ENCODE results near the gene EEF2.

The EEF2 gene

GRCh38 chr19:4016903-4017638 is 31.8 kb upstream of the EEF2 start:
- H3K36me3 ChIP-seq = peaks cover 54 to 99% (median 91%) of the 10 kb centered on the region in 11 experiments
- H4K20me1 ChIP-seq = peaks cover 95 to 100% (median 100%) of the 10 kb centered on the region in 11 experiments

DNA sequence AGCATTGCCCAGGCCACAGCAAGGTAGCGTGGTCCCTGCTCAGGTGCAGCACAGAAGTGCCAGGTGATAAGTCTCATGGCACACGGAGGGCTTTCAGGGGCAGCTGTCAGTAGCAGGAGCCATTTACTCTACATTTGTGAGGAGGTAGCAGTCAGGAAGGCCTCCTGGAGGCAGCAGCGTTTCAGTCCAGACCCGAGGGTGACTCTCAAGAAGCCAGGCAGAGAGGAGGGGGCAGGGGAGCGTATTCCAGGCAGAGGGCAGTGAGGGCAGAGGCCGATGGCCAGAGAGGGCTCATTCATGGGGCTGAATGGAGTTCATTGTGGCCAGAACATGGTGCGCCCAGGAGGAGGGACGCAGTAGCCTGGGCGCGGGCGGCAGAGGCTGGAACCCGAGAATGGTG is 31.2 kb upstream of the EEF2 start:
- H3K36me3 ChIP-seq = peaks cover 48 to 94% (median 86%) of the 10 kb centered on the region in 11 experiments
- H3K4me3 ChIP-seq = no peak overlapping the region
- H3K9ac ChIP-seq = peak overlapping the region in 2 of 11 experiments; percentile 3 to 40; a peak in 1 of 22 replicates
- H3K27ac ChIP-seq = no peak overlapping the region
- peaks cover 0 to 5% (median 2%) of the 10 kb centered on the region in 11 experiments; a peak in 6 of 22 replicates for H3K9me3 ChIP-seq (replicated peaks in 1 of 11)
- H3K4me1 ChIP-seq = peaks cover 5 to 37% (median 26%) of the 10 kb centered on the region in 10 experiments; a peak in 17 of 20 replicates
- TF ChIP-seq Cebpa-rat (IDR thresholded peaks at IDR 0.05) = no peak
- H3K27me3 ChIP-seq = no peaks in the 10 kb centered on the region
- H4K20me1 ChIP-seq = peaks cover 92 to 100% (median 98%) of the 10 kb centered on the region in 11 experiments
- H3K4me2 ChIP-seq = no peak overlapping the region

More at GRCh38 chr19:4016903-4017638, 31.8 kb upstream of the EEF2 start:
- H3K4me3 ChIP-seq = no peak overlapping the region
- H3K9me3 ChIP-seq (replicated peaks in 1 of 11) = peaks cover 4 to 11% (median 8%) of the 10 kb centered on the region in 11 experiments; a peak in 13 of 22 replicates
- H3K9ac ChIP-seq = 0 out of 22 replicates have a peak overlapping the region, but pooled peaks of 1 of the 11 experiments have one; percentile 3
- no peak overlapping the region for H3K4me2 ChIP-seq
- peaks cover 5 to 37% (median 26%) of the 10 kb centered on the region in 10 experiments; a peak in 17 of 20 replicates for H3K4me1 ChIP-seq
- no peak for TF ChIP-seq Cebpa-rat (IDR thresholded peaks at IDR 0.05)
- no peak overlapping the region for H3K27ac ChIP-seq
- no peaks in the 10 kb centered on the region for H3K27me3 ChIP-seq

DNA sequence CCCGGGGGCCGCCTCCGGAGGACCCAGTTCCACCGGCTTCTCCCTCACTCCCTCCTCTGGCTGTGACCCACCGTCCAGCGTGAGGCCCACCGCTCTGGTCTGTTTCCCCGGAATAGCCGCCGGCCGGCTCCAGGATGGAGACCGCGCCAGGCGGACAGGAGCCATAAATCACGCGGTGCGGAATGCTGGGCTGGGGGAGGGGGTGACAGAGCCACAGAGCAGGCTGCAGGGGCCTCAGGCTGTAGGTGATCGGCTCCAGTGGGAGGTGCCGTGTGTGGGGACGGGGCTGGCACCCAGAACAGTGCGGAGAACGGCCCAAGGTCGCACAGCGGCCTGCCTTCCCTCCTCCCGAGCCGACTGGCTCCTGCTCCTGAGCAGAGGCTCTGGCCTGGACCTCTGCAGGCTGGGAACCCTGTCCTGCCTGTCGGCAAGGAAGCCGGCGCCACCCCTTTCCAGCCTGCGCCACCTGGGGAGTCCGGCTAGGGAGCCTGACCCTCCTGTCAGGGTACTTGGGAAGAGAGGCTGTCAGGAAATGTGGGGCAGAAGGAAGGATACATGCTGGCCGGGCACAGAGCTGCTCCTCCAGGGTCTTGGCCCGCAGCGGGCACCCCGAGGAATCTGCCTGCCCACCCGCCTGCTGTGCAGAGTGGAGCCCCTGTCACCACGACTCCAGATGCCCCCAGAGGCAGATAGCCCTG is 30.6 kb upstream of the EEF2 start:
- Histone ChIP-seq H3K4me3 (no peak overlapping the region), H3K4me1 (peaks cover 10 to 42% (median 26%) of the 10 kb centered on the region in 10 experiments; a peak in 17 of 20 replicates), H3K27me3 (no peaks in the 10 kb centered on the region), H3K36me3 (peaks cover 47 to 94% (median 85%) of the 10 kb centered on the region in 11 experiments), H3K27ac (0 out of 22 replicates have a peak overlapping the region, but pooled peaks of 1 of the 11 experiments have one; percentile 31), H4K20me1 (peaks cover 91 to 100% (median 98%) of the 10 kb centered on the region in 11 experiments), H3K9ac (peak overlapping the region in 6 of 11 experiments; percentile 28 to 59 (median 38); a peak in 9 of 22 replicates), H3K9me3 (replicated peaks in 1 of 11) (no peaks in the 10 kb centered on the region), H3K4me2 (peak overlapping the region in 3 of 11 experiments; percentile 49 to 61 (median 50); a peak in 3 of 22 replicates)
- no peak for TF ChIP-seq Cebpa-rat (IDR thresholded peaks at IDR 0.05)

DNA sequence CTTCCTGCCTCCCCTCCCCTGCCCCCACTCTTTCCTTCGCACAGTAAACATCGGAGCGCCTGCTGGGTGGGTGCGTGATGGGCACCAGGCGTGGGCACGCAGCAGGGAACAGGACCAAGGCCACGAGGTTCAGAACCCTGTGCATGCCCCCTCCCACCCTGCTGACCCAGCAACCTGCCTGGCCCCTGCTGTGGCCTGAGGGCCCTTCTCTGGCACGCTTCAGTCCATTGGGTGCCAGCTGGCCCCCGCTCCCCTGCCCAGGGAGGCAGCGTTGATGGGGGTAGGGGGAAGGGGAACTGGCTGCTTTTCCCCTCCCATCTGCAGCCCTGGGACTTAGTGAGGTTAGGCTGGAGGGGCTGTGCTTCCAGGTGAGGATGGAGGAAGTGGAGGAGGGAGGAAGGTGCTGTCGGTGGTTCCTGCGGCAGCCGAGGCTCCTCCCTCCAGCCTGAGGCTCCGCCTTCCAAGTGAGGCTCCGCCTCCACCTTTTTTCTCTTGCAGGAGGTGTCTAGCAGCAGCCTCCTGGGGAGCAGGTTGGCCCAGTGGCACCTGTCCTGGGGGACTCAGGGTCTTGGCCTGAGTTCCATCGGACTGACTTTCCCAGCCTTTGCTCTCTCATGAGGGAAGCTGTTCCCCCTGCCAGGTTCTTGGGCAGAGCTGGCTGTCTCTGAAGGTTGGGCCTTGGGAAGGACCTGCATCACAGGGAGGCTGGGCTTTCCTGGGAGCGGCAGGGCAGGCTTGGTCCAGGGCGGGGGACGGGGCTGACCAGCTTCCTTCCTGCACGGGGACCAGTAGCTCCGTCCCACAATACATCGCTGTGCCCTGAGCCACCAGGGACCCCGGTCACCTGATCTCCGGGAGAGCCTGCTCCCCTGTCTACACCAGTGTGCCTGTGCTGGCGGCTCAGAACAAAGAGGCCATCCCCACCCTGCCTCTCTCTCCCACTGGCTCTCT is 29.6 kb upstream of the EEF2 start:
- Histone ChIP-seq H3K9me3 (replicated peaks in 1 of 11) (no peaks in the 10 kb centered on the region), H3K4me1 (peaks cover 18 to 52% (median 32%) of the 10 kb centered on the region in 10 experiments), H3K4me2 (peak overlapping the region in 9 of 11 experiments; percentile 0 to 61 (median 28); a peak in 11 of 22 replicates), H3K9ac (peak overlapping the region in 9 of 11 experiments; percentile 25 to 59 (median 39); a peak in 13 of 22 replicates), H4K20me1 (peaks cover 92 to 100% (median 98%) of the 10 kb centered on the region in 11 experiments), H3K36me3 (peaks cover 49 to 95% (median 87%) of the 10 kb centered on the region in 11 experiments), H3K27me3 (no peaks in the 10 kb centered on the region), H3K27ac (peak overlapping the region in 1 of 11 experiments; percentile 31; a peak in 2 of 22 replicates), H3K4me3 (no peak overlapping the region)
- no peak for TF ChIP-seq Cebpa-rat (IDR thresholded peaks at IDR 0.05)

GRCh38 chr19:4013886-4014540 is 28.8 kb upstream of the EEF2 start:
- no peak for TF ChIP-seq Cebpa-rat (IDR thresholded peaks at IDR 0.05)
- Histone ChIP-seq H3K36me3 (peaks cover 50 to 91% (median 85%) of the 10 kb centered on the region in 11 experiments), H3K4me1 (peaks cover 20 to 51% (median 33%) of the 10 kb centered on the region in 10 experiments), H3K27me3 (no peaks in the 10 kb centered on the region), H3K4me3 (no peak overlapping the region), H3K27ac (no peak overlapping the region), H3K9me3 (replicated peaks in 1 of 11) (no peaks in the 10 kb centered on the region), H3K9ac (peak overlapping the region in 6 of 11 experiments; percentile 2 to 23 (median 12); a peak in 2 of 22 replicates), H3K4me2 (peak overlapping the region in 2 of 11 experiments; percentile 0 to 61; a peak in 1 of 22 replicates), H4K20me1 (peaks cover 92 to 100% (median 98%) of the 10 kb centered on the region in 11 experiments)

- H3K4me2 ChIP-seq = no peak overlapping the region
- H3K36me3 ChIP-seq = peaks cover 50 to 82% (median 76%) of the 10 kb centered on the region in 11 experiments
- no peak overlapping the region for H3K27ac ChIP-seq
- H3K27me3 ChIP-seq = no peaks in the 10 kb centered on the region
- no peak overlapping the region for H3K4me3 ChIP-seq
- peaks cover 92 to 100% (median 98%) of the 10 kb centered on the region in 11 experiments for H4K20me1 ChIP-seq
- peak overlapping the region in 4 of 11 experiments; percentile 6 to 23 (median 12); a peak in 2 of 22 replicates for H3K9ac ChIP-seq
- no peak for TF ChIP-seq Cebpa-rat (IDR thresholded peaks at IDR 0.05)
- no peaks in the 10 kb centered on the region for H3K9me3 ChIP-seq (replicated peaks in 1 of 11)
- peaks cover 25 to 50% (median 34%) of the 10 kb centered on the region in 10 experiments for H3K4me1 ChIP-seq
Measured at GRCh38 chr19:4012975-4013634, 27.8 kb upstream of the EEF2 start.

All from BLaER1 treated with 17β-estradiol and CSF1 and Interleukin-3, amounts not matched to agents 10 nM and 100 nM (cell line).